IPS-20b (cell line): ENCODE results near the gene PLTP.

Source experiments
- H3K27ac ChIP-seq: one replicate; pipeline ENCODE4 v1.5.1; 2013; ENCODE audit warnings: low read length
- H3K27me3 ChIP-seq: 2 replicates; pipeline ENCODE4 v1.6.1; 2013; ENCODE audit warnings: mild to moderate bottlenecking, low read length, inconsistent platforms; ENCODE audit not compliant: insufficient read depth
- H3K36me3 ChIP-seq: 2 replicates; pipeline ENCODE4 v1.6.1; 2013; ENCODE audit warnings: low read depth, mild to moderate bottlenecking, inconsistent platforms, low read length, moderate library complexity; ENCODE audit not compliant: insufficient read depth
- H3K4me1 ChIP-seq: 2 replicates; pipeline ENCODE4 v1.6.1; 2013; ENCODE audit warnings: mild to moderate bottlenecking, control low read depth, inconsistent platforms, low read length, moderate library complexity; ENCODE audit not compliant: insufficient read depth
- H3K4me3 ChIP-seq: 2 replicates; pipeline ENCODE4 v1.5.1; 2013; ENCODE audit warnings: mild to moderate bottlenecking, low read length, inconsistent platforms
- H3K9ac ChIP-seq: 2 replicates; pipeline ENCODE4 v1.6.1; 2013; ENCODE audit warnings: low read depth, mild to moderate bottlenecking, inconsistent platforms, low read length, moderate library complexity
- H3K9me3 ChIP-seq: 2 replicates; pipeline ENCODE4 v1.6.1; 2013; ENCODE audit warnings: mild to moderate bottlenecking, low read depth, low read length, inconsistent platforms; ENCODE audit not compliant: insufficient read depth

PLTP gene

DNA sequence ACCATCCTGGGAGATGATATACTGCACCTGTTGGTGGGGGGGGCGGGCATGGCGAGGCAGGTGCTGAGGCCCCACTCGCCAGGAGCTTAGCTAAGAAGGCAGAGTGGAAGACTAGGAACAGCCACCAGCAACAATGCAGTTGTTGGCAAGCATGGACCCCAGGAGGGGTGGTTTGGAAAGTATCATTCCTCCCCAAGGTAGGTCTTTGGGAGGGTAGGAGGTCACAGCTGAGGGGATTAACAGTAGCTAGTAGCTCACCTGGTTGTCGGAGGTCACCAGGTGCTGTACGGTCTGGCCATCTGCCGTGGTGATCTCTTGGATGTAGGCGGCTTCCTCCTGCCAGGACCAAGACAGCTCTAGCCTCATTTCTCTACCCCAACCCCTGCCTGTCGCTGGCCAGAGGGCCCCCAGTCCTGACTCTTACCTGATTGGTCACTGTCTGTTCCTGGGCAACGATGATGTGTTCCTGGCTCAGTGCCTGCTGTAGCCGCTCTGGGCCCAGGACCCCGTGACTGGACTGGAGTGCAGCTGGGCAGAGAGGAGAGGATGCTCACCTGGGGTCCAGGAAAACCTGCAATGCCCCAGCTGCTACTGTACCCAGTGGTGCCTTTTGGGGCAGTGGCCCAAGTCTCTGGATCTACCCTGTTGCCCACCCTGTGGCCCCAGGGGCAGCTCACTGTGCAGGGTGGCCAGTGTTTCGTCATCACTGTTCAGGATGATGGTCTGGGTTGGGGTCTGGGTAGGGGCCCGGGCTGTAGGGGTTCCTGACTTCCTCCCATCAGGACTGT, 37.8 kb upstream of the PLTP start:
- H3K27me3 ChIP-seq, result no peaks in the 10 kb centered on the region
- H3K9me3 ChIP-seq, result no peaks in the 10 kb centered on the region
- H3K9ac ChIP-seq, result no peak overlapping the region; the same call in 1 of the 2 replicates
- no peak overlapping the region for H3K4me3 ChIP-seq
- peaks cover 84% of the 10 kb centered on the region for H3K36me3 ChIP-seq
- no peaks in the 10 kb centered on the region for H3K4me1 ChIP-seq
- no peak overlapping the region for H3K27ac ChIP-seq

DNA sequence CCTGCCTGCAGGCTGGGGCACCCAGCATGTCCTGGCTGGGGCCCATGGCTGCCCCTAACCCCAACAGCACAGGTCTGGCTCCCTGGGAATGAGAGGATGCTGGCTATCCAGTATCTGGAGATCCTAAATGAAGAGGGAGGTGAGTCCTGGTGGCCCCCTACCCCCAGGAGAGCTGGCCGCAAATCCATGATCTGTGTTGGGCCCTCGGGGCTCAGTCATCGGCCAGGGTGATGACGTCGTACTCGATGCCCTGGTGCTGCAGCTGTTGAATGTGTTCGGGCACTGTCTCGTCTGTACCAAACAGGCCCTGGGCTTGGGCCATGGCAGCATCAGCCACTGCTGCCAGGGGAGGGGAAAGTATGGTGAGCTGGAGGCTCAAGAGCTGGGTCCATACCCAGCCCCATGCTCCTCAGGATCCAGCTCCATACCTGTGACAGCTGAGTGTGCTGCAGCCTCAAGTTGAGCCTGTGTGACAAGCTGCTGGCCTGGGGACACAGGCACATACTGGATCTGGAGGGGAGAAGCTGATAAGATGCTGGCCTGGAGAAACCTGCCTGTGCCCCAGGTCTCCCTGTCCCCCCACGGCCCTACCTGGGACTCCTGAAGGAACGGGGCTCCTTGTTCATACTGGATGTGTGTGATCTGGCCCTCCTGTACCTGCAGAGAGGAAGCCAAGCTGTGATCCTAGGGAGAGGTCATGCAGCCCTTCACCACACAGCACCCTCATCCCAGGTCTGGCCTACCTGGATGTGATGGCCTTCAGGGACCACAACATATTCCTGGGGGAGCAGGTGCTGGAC, 37.0 kb upstream of the PLTP start:
- no peak overlapping the region for H3K9ac ChIP-seq
- H3K4me1 ChIP-seq, result no peaks in the 10 kb centered on the region
- no peak overlapping the region for H3K4me3 ChIP-seq
- H3K27me3 ChIP-seq, result no peaks in the 10 kb centered on the region
- H3K36me3 ChIP-seq, result peaks cover 92% of the 10 kb centered on the region
- H3K27ac ChIP-seq, result no peak overlapping the region
- H3K9me3 ChIP-seq, result no peaks in the 10 kb centered on the region

DNA sequence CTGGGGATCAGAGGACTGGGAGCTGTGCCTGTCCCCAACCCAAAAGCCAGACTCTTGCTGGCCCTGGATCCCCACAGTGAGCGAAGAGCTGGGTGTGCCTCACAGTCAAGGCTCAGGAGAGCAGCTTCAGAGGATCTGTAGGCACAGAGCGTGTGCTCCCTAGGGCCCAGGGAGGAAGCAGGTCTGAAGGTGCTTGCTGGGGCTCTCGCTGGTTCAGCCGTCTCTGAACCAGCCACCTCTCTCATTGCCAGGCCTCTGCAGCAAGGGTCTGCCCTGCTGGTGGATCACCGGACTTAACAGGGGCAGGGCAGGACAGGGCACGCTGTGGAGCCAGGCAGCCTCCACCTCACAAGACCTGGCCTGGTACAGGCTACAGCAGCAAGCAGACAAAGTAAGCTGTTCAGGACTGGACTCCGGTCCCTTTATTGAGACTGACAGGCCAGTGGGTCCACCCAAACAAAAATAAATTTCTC, 36.3 kb upstream of the PLTP start:
- no peak overlapping the region for H3K4me3 ChIP-seq
- H3K9me3 ChIP-seq, result no peaks in the 10 kb centered on the region
- no peaks in the 10 kb centered on the region for H3K27me3 ChIP-seq
- no peak overlapping the region for H3K9ac ChIP-seq
- H3K36me3 ChIP-seq, result peaks cover 94% of the 10 kb centered on the region
- H3K4me1 ChIP-seq, result no peaks in the 10 kb centered on the region
- no peak overlapping the region for H3K27ac ChIP-seq

DNA sequence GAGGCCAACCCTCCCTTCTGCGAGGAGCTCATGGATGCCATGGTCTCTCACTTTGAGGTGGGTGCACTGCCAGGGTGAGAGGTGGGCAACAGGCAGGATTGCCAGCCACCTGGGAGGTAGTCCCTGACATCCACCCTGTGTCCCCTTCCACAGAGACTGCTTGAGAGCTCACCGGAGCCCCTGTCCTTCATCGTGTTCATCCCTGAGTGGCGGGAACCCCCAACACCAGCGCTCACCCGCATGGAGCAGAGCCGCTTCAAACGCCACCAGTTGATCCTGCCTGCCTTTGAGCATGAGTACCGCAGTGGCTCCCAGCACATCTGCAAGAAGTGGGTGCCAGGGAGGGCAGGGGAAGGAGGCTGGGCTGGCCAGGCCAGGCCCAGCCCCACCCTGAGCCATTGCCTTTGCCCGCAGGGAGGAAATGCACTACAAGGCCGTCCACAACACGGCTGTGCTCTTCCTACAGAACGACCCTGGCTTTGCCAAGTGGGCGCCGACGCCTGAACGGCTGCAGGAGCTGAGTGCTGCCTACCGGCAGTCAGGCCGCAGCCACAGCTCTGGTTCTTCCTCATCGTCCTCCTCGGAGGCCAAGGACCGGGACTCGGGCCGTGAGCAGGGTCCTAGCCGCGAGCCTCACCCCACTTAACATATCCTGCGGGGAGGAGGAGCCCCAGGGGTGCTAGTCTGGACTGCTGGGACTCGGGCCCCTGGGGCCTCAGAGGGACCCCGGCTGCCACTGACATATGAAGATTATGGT, 35.3 kb upstream of the PLTP start:
- no peaks in the 10 kb centered on the region for H3K27me3 ChIP-seq
- no peak overlapping the region for H3K9ac ChIP-seq
- H3K4me3 ChIP-seq, result no peak overlapping the region
- peaks cover 94% of the 10 kb centered on the region for H3K36me3 ChIP-seq
- no peaks in the 10 kb centered on the region for H3K4me1 ChIP-seq
- no peak overlapping the region for H3K27ac ChIP-seq
- no peaks in the 10 kb centered on the region for H3K9me3 ChIP-seq

DNA sequence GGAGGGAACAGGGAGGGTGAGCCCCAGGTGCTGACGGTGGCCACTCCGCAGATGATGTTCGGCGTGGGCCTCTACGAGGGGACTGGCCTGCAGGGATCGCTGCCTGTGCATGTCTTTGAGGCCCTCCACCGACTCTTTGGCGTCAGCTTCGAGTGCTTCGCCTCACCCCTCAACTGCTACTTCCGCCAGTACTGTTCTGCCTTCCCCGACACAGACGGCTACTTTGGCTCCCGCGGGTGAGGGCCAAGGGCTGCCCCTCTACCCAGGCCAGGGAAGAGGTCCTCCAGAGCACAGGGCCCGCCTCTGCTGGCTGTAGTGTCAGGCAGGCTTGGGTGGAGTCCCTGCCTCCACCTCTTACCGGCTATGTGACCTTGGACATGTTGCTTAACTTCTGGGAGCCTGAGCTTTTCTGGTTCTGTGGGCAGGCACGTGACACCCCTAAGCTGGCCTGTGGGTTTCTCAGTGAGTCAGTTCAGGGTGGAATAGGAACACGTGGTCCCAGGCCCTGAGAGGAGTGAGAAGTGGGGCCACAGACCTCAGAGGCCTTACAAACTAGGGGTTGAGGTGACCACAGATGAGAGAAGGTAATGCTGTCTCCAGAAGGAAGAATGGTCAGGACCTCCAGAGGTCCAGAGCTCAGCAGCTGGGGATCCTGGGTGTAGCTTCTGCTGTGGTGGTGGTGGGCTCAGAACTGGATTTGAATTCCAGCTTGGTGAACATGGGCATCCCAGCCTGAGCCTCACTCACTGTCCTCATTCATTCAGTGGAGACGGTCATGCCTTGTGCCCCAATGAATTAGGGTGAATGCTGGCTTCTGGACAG, 34.4 kb upstream of the PLTP start:
- no peaks in the 10 kb centered on the region for H3K4me1 ChIP-seq

DNA sequence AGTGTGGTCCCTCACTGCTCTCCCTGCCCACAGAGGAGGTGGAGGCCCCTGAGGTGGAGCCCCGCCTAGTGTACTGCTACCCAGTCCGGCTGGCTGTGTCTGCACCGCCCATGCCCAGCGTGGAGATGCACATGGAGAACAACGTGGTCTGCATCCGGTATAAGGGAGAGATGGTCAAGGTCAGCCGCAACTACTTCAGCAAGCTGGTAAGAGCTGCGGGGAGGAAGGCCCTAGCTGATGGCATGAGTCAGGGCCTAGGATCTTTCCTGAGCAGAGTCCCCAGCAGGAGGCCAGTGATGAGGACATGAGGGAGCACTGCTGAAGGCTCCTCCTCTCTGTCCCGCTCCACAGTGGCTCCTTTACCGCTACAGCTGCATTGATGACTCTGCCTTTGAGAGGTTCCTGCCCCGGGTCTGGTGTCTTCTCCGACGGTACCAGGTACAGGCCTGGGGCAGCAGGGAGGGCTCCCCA, 33.8 kb upstream of the PLTP start:
- Histone ChIP-seq H3K4me1 (no peaks in the 10 kb centered on the region), H3K9me3 (no peaks in the 10 kb centered on the region), H3K36me3 (peaks cover 91% of the 10 kb centered on the region), H3K27me3 (no peaks in the 10 kb centered on the region), H3K4me3 (no peak overlapping the region), H3K9ac (no peak overlapping the region), H3K27ac (no peak overlapping the region)

More for the DNA sequence above, 34.4 kb upstream of the PLTP start:
- Histone ChIP-seq H3K27me3 (no peaks in the 10 kb centered on the region), H3K27ac (no peak overlapping the region), H3K4me3 (no peak overlapping the region), H3K36me3 (peaks cover 87% of the 10 kb centered on the region), H3K9me3 (no peaks in the 10 kb centered on the region), H3K9ac (no peak overlapping the region)

DNA sequence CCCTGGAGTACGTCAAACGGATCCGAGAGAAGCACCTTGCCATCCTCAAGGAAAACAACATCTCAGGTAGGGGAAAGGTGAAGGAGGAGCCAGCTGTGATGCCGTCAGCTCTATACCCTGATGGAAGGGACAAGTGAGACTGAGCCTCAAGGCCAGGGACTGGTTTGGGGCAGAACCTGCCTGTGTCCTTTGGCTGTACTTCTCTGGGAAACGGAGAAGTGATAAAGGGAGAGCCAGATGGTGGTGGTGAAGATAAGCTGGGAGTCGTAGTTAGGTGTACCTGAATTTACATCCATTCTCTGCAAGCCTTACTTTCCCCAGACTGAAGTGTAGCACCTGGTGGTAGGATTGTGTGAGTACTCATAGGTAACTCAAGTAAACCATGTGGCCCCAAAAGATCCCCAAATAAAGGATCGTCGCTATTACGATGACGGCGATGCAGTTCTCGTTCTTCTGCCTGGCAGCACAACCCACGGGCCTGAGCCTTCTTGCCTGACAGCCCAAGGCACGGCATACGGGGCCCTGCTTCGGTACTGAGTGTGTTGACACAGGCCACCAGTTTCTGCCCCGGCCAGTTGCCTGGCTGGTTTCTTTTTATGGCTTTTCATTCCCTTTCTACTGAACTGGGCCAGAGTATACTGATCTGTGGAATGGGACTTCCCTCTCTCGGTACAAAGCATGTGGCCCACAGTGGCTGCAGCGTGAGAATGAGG, 33.2 kb upstream of the PLTP start:
- no peak overlapping the region for H3K27ac ChIP-seq

GRCh38 chr20:45944151-45944964, 32.4 kb upstream of the PLTP start:
- no peak overlapping the region for H3K9ac ChIP-seq
- no peaks in the 10 kb centered on the region for H3K9me3 ChIP-seq
- H3K4me3 ChIP-seq, result no peak overlapping the region
- H3K36me3 ChIP-seq, result peaks cover 92% of the 10 kb centered on the region
- no peak overlapping the region for H3K27ac ChIP-seq
- no peaks in the 10 kb centered on the region for H3K4me1 ChIP-seq
- no peaks in the 10 kb centered on the region for H3K27me3 ChIP-seq

More for the DNA sequence above, 33.2 kb upstream of the PLTP start:
- Histone ChIP-seq H3K27me3 (no peaks in the 10 kb centered on the region), H3K4me3 (no peak overlapping the region), H3K9ac (no peak overlapping the region), H3K9me3 (no peaks in the 10 kb centered on the region), H3K4me1 (no peaks in the 10 kb centered on the region), H3K36me3 (peaks cover 92% of the 10 kb centered on the region)

DNA sequence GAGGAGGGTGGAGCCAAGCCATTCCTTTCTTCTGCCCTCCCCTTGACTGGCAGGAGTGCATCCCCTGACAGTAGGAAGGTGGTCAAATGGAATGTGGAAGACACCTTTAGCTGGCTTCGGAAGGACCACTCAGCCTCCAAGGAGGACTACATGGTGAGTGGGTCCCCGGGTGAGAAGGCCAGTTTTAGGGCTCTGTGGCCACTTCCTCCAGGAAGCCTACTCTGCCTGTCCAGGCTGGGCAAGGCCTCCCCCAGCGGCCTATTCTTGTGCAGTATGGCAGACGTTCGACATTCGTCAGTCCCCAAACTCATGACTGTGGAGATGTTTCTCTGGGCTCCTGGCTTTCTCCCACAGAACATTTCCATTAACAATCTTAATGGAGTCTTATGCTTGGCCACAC, 31.7 kb upstream of the PLTP start:
- H3K27ac ChIP-seq, result no peak overlapping the region
- no peak overlapping the region for H3K9ac ChIP-seq
- peaks cover 92% of the 10 kb centered on the region for H3K36me3 ChIP-seq
- no peaks in the 10 kb centered on the region for H3K9me3 ChIP-seq
- H3K4me3 ChIP-seq, result no peak overlapping the region
- no peaks in the 10 kb centered on the region for H3K27me3 ChIP-seq
- no peaks in the 10 kb centered on the region for H3K4me1 ChIP-seq

- Histone ChIP-seq H3K4me1 (peaks cover 11% of the 10 kb centered on the region; the same call in 1 of the 2 replicates), H3K9ac (no peak overlapping the region), H3K9me3 (no peaks in the 10 kb centered on the region), H3K27ac (no peak overlapping the region), H3K4me3 (no peak overlapping the region), H3K36me3 (peaks cover 75% of the 10 kb centered on the region), H3K27me3 (no peaks in the 10 kb centered on the region)
Measured at GRCh38 chr20:45940469-45940868, 28.5 kb upstream of the PLTP start.
